ENCODE results near the gene ELAPOR1. TPM values are rescaled to one million over a fixed set of nuclear protein-coding genes. Genes with fewer than 3 reads are reported as not detected.
A peak's percentile ranks its signal among the peaks of the same experiment; 100 is the strongest.

Gene ELAPOR1
- total and polyA plus RNA-seq, 5 experiments from 2014 or later, result 6.0 to 9.2 (median 7.0) TPM

GRCh38 chr1:109118089-109118488, 4.2 kb downstream of the ELAPOR1 start:
- Mint-ChIP-seq H3K27me3 (peaks cover 0 to 6% (median 0%) of the 10 kb centered on the region in 5 donors), H3K27ac (no peak overlapping the region), H3K9me3 (no peaks in the 10 kb centered on the region), H3K36me3 (peaks cover 0 to 4% (median 0%) of the 10 kb centered on the region in 3 donors), H3K4me1 (peaks cover 13 to 19% (median 15%) of the 10 kb centered on the region in 4 donors), H3K4me3 (no peak overlapping the region)
- no peak for DNase-seq
- no peak for ATAC-seq
- POLR2A ChIA-PET, result no interaction called here

- Mint-ChIP-seq H3K27me3 (peaks cover 0 to 2% (median 0%) of the 10 kb centered on the region in 5 donors), H3K4me1 (peaks cover 0 to 4% (median 0%) of the 10 kb centered on the region in 4 donors), H3K27ac (peak overlapping the region in 1 of 10 donors; percentile 40), H3K36me3 (peaks cover 0 to 4% (median 0%) of the 10 kb centered on the region in 3 donors), H3K4me3 (no peak overlapping the region), H3K9me3 (no peaks in the 10 kb centered on the region)
- POLR2A ChIA-PET, result no interaction called here
- DNase-seq (no peak), ATAC-seq (no peak)
Measured at GRCh38 chr1:109120356-109120755, 6.4 kb downstream of the ELAPOR1 start.

GRCh38 chr1:109131059-109131458, 17.1 kb downstream of the ELAPOR1 start:
- POLR2A ChIA-PET, result no interaction called here

GRCh38 chr1:109131800-109132199, 17.9 kb downstream of the ELAPOR1 start:
- ATAC-seq (no peak), DNase-seq (no peak)
- no peaks in the 10 kb centered on the region for H3K27me3 Mint-ChIP-seq
- H3K36me3 Mint-ChIP-seq, result peaks cover 0 to 3% (median 1%) of the 10 kb centered on the region in 3 donors
- H3K4me3 Mint-ChIP-seq, result no peak overlapping the region
- peak overlapping the region in 1 of 10 donors; percentile 17 for H3K27ac Mint-ChIP-seq
- no peaks in the 10 kb centered on the region for H3K9me3 Mint-ChIP-seq
- peaks cover 4 to 20% (median 10%) of the 10 kb centered on the region in 4 donors for H3K4me1 Mint-ChIP-seq
- POLR2A ChIA-PET, result no interaction called here

More at GRCh38 chr1:109131059-109131458, 17.1 kb downstream of the ELAPOR1 start:
- peaks cover 0 to 4% (median 3%) of the 10 kb centered on the region in 3 donors for H3K36me3 Mint-ChIP-seq
- ATAC-seq (no peak), DNase-seq (no peak)
- H3K4me1 Mint-ChIP-seq, result peaks cover 4 to 20% (median 10%) of the 10 kb centered on the region in 4 donors
- H3K27me3 Mint-ChIP-seq, result no peaks in the 10 kb centered on the region
- H3K4me3 Mint-ChIP-seq, result no peak overlapping the region
- H3K27ac Mint-ChIP-seq, result no peak overlapping the region
- H3K9me3 Mint-ChIP-seq, result no peaks in the 10 kb centered on the region

GRCh38 chr1:109133002-109133706, 19.2 kb downstream of the ELAPOR1 start:
- no peak overlapping the region for H3K27ac Mint-ChIP-seq

GRCh38 chr1:109133815-109134214, 19.9 kb downstream of the ELAPOR1 start:
- Mint-ChIP-seq H3K27ac (no peak overlapping the region), H3K9me3 (no peaks in the 10 kb centered on the region), H3K27me3 (no peaks in the 10 kb centered on the region), H3K4me3 (no peak overlapping the region), H3K4me1 (peaks cover 4 to 20% (median 10%) of the 10 kb centered on the region in 4 donors), H3K36me3 (peaks cover 0 to 3% (median 0%) of the 10 kb centered on the region in 3 donors)
- ATAC-seq (no peak), DNase-seq (no peak)
- POLR2A ChIA-PET, result interaction anchor here (1.6 kb wide), 1 partner anchor 34 kb away, joined by 7 read pairs; no protein-coding TSS in a partner anchor

More at GRCh38 chr1:109133002-109133706, 19.2 kb downstream of the ELAPOR1 start:
- no peaks in the 10 kb centered on the region for H3K27me3 Mint-ChIP-seq
- no peak for DNase-seq
- no peak for ATAC-seq
- H3K36me3 Mint-ChIP-seq, result peaks cover 0 to 3% (median 0%) of the 10 kb centered on the region in 3 donors
- no peaks in the 10 kb centered on the region for H3K9me3 Mint-ChIP-seq
- POLR2A ChIA-PET, result interaction anchor here (1.6 kb wide), 1 partner anchor 33 kb away, joined by 7 read pairs; no protein-coding TSS in a partner anchor
- no peak overlapping the region for H3K4me3 Mint-ChIP-seq
- peaks cover 4 to 20% (median 10%) of the 10 kb centered on the region in 4 donors for H3K4me1 Mint-ChIP-seq

GRCh38 chr1:109134423-109134822, 20.5 kb downstream of the ELAPOR1 start:
- H3K27ac Mint-ChIP-seq, result peak overlapping the region in 4 of 10 donors; percentile 40 to 89 (median 59)
- peaks cover 4 to 20% (median 10%) of the 10 kb centered on the region in 4 donors for H3K4me1 Mint-ChIP-seq
- no peaks in the 10 kb centered on the region for H3K9me3 Mint-ChIP-seq
- peak in 1 of 2 donors; percentile 22 for ATAC-seq
- H3K4me3 Mint-ChIP-seq, result no peak overlapping the region
- no peaks in the 10 kb centered on the region for H3K27me3 Mint-ChIP-seq
- H3K36me3 Mint-ChIP-seq, result peaks cover 0 to 3% (median 0%) of the 10 kb centered on the region in 3 donors
- POLR2A ChIA-PET, result interaction anchor here (1.6 kb wide), 1 partner anchor 34 kb away, joined by 7 read pairs; no protein-coding TSS in a partner anchor
- DNase-seq, result no peak

- POLR2A ChIA-PET, result no interaction called here
- no peak for ATAC-seq
- DNase-seq, result no peak
- H3K36me3 Mint-ChIP-seq, result peaks cover 0 to 3% (median 0%) of the 10 kb centered on the region in 3 donors
- H3K4me3 Mint-ChIP-seq, result no peak overlapping the region
- no peak overlapping the region for H3K27ac Mint-ChIP-seq
- H3K27me3 Mint-ChIP-seq, result no peaks in the 10 kb centered on the region
- no peaks in the 10 kb centered on the region for H3K9me3 Mint-ChIP-seq
- H3K4me1 Mint-ChIP-seq, result peaks cover 4 to 20% (median 10%) of the 10 kb centered on the region in 4 donors
Measured at GRCh38 chr1:109135940-109136339, 22.0 kb downstream of the ELAPOR1 start.

GRCh38 chr1:109136766-109137165, 22.9 kb downstream of the ELAPOR1 start:
- peaks cover 2 to 20% (median 10%) of the 10 kb centered on the region in 4 donors for H3K4me1 Mint-ChIP-seq
- DNase-seq (no peak), ATAC-seq (no peak)
- POLR2A ChIA-PET, result no interaction called here
- no peak overlapping the region for H3K27ac Mint-ChIP-seq
- peaks cover 0 to 3% (median 0%) of the 10 kb centered on the region in 3 donors for H3K36me3 Mint-ChIP-seq
- no peaks in the 10 kb centered on the region for H3K27me3 Mint-ChIP-seq
- no peak overlapping the region for H3K4me3 Mint-ChIP-seq
- no peaks in the 10 kb centered on the region for H3K9me3 Mint-ChIP-seq

GRCh38 chr1:109137958-109138357, 24.0 kb downstream of the ELAPOR1 start:
- H3K9me3 Mint-ChIP-seq, result no peaks in the 10 kb centered on the region
- H3K4me1 Mint-ChIP-seq, result peaks cover 2 to 20% (median 10%) of the 10 kb centered on the region in 4 donors
- no peaks in the 10 kb centered on the region for H3K27me3 Mint-ChIP-seq
- peaks cover 0 to 3% (median 0%) of the 10 kb centered on the region in 3 donors for H3K36me3 Mint-ChIP-seq
- no peak for DNase-seq
- ATAC-seq, result no peak
- no peak overlapping the region for H3K27ac Mint-ChIP-seq
- no peak overlapping the region for H3K4me3 Mint-ChIP-seq
- POLR2A ChIA-PET, result no interaction called here

- ATAC-seq (no peak), DNase-seq (no peak)
- H3K36me3 Mint-ChIP-seq, result peaks cover 0 to 3% (median 0%) of the 10 kb centered on the region in 3 donors
- POLR2A ChIA-PET, result no interaction called here
- no peak overlapping the region for H3K4me3 Mint-ChIP-seq
- no peaks in the 10 kb centered on the region for H3K27me3 Mint-ChIP-seq
- H3K4me1 Mint-ChIP-seq, result peaks cover 2 to 16% (median 10%) of the 10 kb centered on the region in 4 donors
- H3K27ac Mint-ChIP-seq, result no peak overlapping the region
- no peaks in the 10 kb centered on the region for H3K9me3 Mint-ChIP-seq
Measured at GRCh38 chr1:109138358-109138757, 24.4 kb downstream of the ELAPOR1 start.

- Mint-ChIP-seq H3K36me3 (peaks cover 0 to 3% (median 0%) of the 10 kb centered on the region in 3 donors), H3K4me3 (no peak overlapping the region), H3K27ac (no peak overlapping the region), H3K27me3 (no peaks in the 10 kb centered on the region), H3K9me3 (no peaks in the 10 kb centered on the region), H3K4me1 (no peaks in the 10 kb centered on the region)
- ATAC-seq, result no peak
- DNase-seq, result no peak
- POLR2A ChIA-PET, result no interaction called here
Measured at GRCh38 chr1:109140392-109140791, 26.5 kb downstream of the ELAPOR1 start.

GRCh38 chr1:109142260-109142659, 28.3 kb downstream of the ELAPOR1 start:
- Mint-ChIP-seq H3K4me3 (no peak overlapping the region), H3K9me3 (no peaks in the 10 kb centered on the region), H3K4me1 (no peaks in the 10 kb centered on the region), H3K36me3 (no peaks in the 10 kb centered on the region), H3K27ac (no peak overlapping the region), H3K27me3 (no peaks in the 10 kb centered on the region)
- ATAC-seq (no peak), DNase-seq (no peak)
- POLR2A ChIA-PET, result no interaction called here
